ENCODE measurements around the gene CCNC. TPM values are rescaled to one million over a fixed set of nuclear protein-coding genes. Genes with fewer than 3 reads are reported as not detected.

CCNC gene
- polyA plus RNA-seq, 1 donor (not counting 4 experiments of a cell fraction or from before 2014, with no cell fraction given) = 103 TPM

DNA sequence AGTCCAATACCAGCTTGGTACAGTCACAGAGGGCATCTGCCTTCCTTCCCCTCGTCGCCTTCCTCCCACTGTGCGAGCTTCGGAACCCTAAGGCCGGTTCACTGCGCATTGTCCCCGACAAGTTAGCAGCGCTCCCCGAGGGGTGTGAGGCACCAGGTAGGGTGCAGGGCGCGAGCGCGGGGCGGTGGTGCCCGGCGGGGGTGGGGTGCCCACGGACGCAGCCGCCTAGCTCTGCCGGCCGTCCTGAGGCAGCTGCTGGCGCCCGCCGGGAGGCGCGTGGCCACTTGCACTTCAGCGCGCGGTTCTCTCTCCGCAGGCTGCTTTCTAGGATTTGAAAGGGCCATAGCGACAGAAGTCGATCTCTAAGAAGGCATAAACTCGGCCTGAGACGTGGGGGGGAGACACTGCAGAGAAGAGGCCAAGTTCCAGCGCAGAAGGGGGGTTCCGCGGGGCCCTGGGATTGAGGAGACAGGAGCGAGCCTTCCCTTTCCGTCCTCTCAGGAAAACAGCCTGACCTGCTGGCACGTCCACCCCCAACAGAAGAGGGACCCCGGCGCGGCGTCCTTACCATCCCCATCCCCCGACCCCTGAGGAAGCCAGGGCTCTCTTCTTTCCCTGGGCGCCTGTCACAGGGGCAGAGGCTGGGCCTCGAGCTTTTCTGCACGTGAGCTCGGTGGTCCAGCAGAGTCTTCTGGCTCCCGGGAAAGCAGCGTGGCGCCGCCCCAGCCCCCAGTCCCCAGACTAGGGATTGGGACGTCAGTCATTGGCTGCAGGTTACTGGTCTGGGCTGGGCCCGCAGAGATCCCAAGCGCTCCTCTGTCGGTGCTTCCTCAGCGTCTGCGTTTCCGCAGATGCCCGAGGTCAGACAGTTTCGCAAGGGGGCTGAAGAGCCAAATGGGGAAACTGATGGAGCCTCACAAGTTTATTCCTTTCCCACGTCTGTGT, 22.5 kb upstream of the CCNC start:
- H3K4me1 ChIP-seq (ENCODE audit: control insufficient read depth, extremely low read depth, insufficient read depth, low read length) = no peaks in the 10 kb centered on the region
- H3K4me3 ChIP-seq (ENCODE audit: control insufficient read depth in 2 of 3, extremely low read depth in 1 of 3, insufficient read depth in 2 of 3, low read depth in 1 of 3, low read length in 3 of 3) = no peak overlapping the region
- H3K36me3 ChIP-seq (ENCODE audit: control insufficient read depth in 2 of 2, extremely low read depth in 1 of 2, insufficient read depth in 2 of 2, low read length in 2 of 2) = no peaks in the 10 kb centered on the region
- DNase-seq (ENCODE audit: low read depth, low spot score) (no peak), FAIRE-seq (no peak)
- peaks cover 76% of the 10 kb centered on the region for H3K27me3 ChIP-seq (ENCODE audit: control insufficient read depth, extremely low read depth, insufficient read depth, low read length)
- TF ChIP-seq CTCF (optimal IDR thresholded peaks at IDR 0.05 in 1 of 3, IDR thresholded peaks at IDR 0.05 in 1 of 3, conservative IDR thresholded peaks at IDR 0.05 in 1 of 3; ENCODE audit: extremely low read depth in 1 of 3, insufficient read depth in 2 of 3, low read length in 3 of 3) (no peak), EZH2 (IDR thresholded peaks at IDR 0.05; ENCODE audit: low read length) (peak; percentile 51)
- H3K27ac ChIP-seq (ENCODE audit: control insufficient read depth, insufficient read depth, low read length) = no peak overlapping the region
- dilution Hi-C loops (cut with MboI; ENCODE audit: extremely low pct_ligation_motif_present, low sequenced_read_pairs) = no loop called here
- H3K9ac ChIP-seq (ENCODE audit: control insufficient read depth, extremely low read depth, insufficient read depth, low read length) = no peak overlapping the region
- H2AFZ ChIP-seq (ENCODE audit: control insufficient read depth, low read length) = no peak overlapping the region
- H3K9me3 ChIP-seq (ENCODE audit: control insufficient read depth, low read depth, low read length) = no peaks in the 10 kb centered on the region
- no peaks in the 10 kb centered on the region for H4K20me1 ChIP-seq (ENCODE audit: control insufficient read depth, extremely low read depth, insufficient read depth, low read length)
- H3K9me1 ChIP-seq (ENCODE audit: control insufficient read depth, extremely low read depth, insufficient read depth, low read length) = no peaks in the 10 kb centered on the region
- H3K79me2 ChIP-seq (ENCODE audit: control insufficient read depth, insufficient read depth, low read length) = no peaks in the 10 kb centered on the region
- no peak overlapping the region for H3K4me2 ChIP-seq (ENCODE audit: control insufficient read depth, extremely low read depth, insufficient read depth, low read depth, low read length)

DNA sequence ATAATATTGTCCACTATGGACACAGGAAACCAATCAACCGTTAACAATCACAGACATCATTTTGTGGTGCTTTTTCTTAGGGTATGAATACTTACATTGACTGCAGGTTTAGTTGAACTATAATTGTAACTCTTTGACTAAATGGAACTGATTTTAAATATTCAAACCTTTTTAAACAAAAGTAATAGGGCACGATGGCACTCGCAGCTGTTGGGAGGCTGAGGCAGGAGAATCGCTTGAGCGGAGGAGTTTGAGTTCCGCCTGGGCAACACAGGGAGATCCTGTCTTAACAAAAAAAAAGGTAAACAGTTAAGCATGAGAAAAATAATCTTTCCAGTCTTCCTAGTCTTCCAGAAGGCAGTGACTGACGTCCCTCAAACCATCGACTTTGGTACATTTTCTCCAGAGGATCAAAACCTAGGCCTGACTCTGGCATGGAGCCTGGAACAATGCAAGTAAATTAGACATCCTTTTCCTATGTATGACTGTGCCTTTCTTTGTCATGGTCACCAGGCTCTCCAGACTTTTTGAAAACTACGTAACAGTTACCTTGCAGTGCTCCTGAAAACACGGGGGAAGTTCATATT, 21.5 kb upstream of the CCNC start:
- no peaks in the 10 kb centered on the region for H3K9me3 ChIP-seq (ENCODE audit: control insufficient read depth, low read depth, low read length)
- no peaks in the 10 kb centered on the region for H3K4me1 ChIP-seq (ENCODE audit: control insufficient read depth, extremely low read depth, insufficient read depth, low read length)
- no peaks in the 10 kb centered on the region for H4K20me1 ChIP-seq (ENCODE audit: control insufficient read depth, extremely low read depth, insufficient read depth, low read length)
- no peak overlapping the region for H3K27ac ChIP-seq (ENCODE audit: control insufficient read depth, insufficient read depth, low read length)
- dilution Hi-C loops (cut with MboI; ENCODE audit: extremely low pct_ligation_motif_present, low sequenced_read_pairs) = no loop called here
- DNase-seq (ENCODE audit: low read depth, low spot score) (no peak), FAIRE-seq (no peak)
- no peaks in the 10 kb centered on the region for H3K79me2 ChIP-seq (ENCODE audit: control insufficient read depth, insufficient read depth, low read length)
- no peak overlapping the region for H3K9ac ChIP-seq (ENCODE audit: control insufficient read depth, extremely low read depth, insufficient read depth, low read length)
- no peaks in the 10 kb centered on the region for H3K9me1 ChIP-seq (ENCODE audit: control insufficient read depth, extremely low read depth, insufficient read depth, low read length)
- H3K36me3 ChIP-seq (ENCODE audit: control insufficient read depth in 2 of 2, extremely low read depth in 1 of 2, insufficient read depth in 2 of 2, low read length in 2 of 2) = no peaks in the 10 kb centered on the region
- peaks cover 69% of the 10 kb centered on the region for H3K27me3 ChIP-seq (ENCODE audit: control insufficient read depth, extremely low read depth, insufficient read depth, low read length)
- no peak overlapping the region for H2AFZ ChIP-seq (ENCODE audit: control insufficient read depth, low read length)
- TF ChIP-seq EZH2 (IDR thresholded peaks at IDR 0.05; ENCODE audit: low read length) (no peak), CTCF (optimal IDR thresholded peaks at IDR 0.05 in 1 of 3, IDR thresholded peaks at IDR 0.05 in 1 of 3, conservative IDR thresholded peaks at IDR 0.05 in 1 of 3; ENCODE audit: extremely low read depth in 1 of 3, insufficient read depth in 2 of 3, low read length in 3 of 3) (no peak)
- no peak overlapping the region for H3K4me3 ChIP-seq (ENCODE audit: control insufficient read depth in 2 of 3, extremely low read depth in 1 of 3, insufficient read depth in 2 of 3, low read depth in 1 of 3, low read length in 3 of 3)
- H3K4me2 ChIP-seq (ENCODE audit: control insufficient read depth, extremely low read depth, insufficient read depth, low read depth, low read length) = no peak overlapping the region

All from keratinocyte (primary cell).